Measurements from ENCODE around the gene TSPAN3.

GRCh38 chr15:77039217-77039533 is 31.7 kb downstream of the TSPAN3 start:
- TF ChIP-seq CTCF (IDR thresholded peaks at IDR 0.05 in 2 of 3, conservative IDR thresholded peaks at IDR 0.05 in 1 of 3; ENCODE audit: control insufficient read depth in 2 of 3, extremely low read depth in 1 of 3, insufficient read depth in 1 of 3, low read depth in 3 of 3, low read length in 3 of 3), result no peak
- TF ChIP-seq MEF2A (IDR thresholded peaks at IDR 0.05; ENCODE audit: insufficient read depth, low read depth, low read length), result no peak
- TF ChIP-seq POLR2A (IDR thresholded peaks at IDR 0.05; ENCODE audit: low read depth, low read length), result no peak
- TF ChIP-seq RAD21 (IDR thresholded peaks at IDR 0.05; ENCODE audit: insufficient read depth, low read depth, low read length), result no peak
- TF ChIP-seq SIN3A (IDR thresholded peaks at IDR 0.05; ENCODE audit: low read depth, low read length), result no peak
- no peak for TF ChIP-seq POLR2AphosphoS5 (IDR thresholded peaks at IDR 0.05; ENCODE audit: low read length)
- no peak for TF ChIP-seq NR2F1 (conservative IDR thresholded peaks at IDR 0.05)
- TF ChIP-seq JUND (IDR thresholded peaks at IDR 0.05; ENCODE audit: low read depth, low read length), result no peak
- no peak for TF ChIP-seq EZH2 (IDR thresholded peaks at IDR 0.05; ENCODE audit: borderline replicate concordance, control insufficient read depth, low read depth, low read length)
- no peak for TF ChIP-seq HDGF (IDR thresholded peaks at IDR 0.05)
- no peak for TF ChIP-seq MAX (IDR thresholded peaks at IDR 0.05; ENCODE audit: low read depth, low read length)
- no peak for TF ChIP-seq TAF1 (IDR thresholded peaks at IDR 0.05; ENCODE audit: borderline replicate concordance, low read depth, low read length)
- TF ChIP-seq CEBPB (IDR thresholded peaks at IDR 0.05; ENCODE audit: borderline replicate concordance in 1 of 2, low read depth in 2 of 2, low read length in 2 of 2), result no peak
